Hepatic stellate cell (primary cell): Measurements from ENCODE around the gene DNAH17.

Experiments
- DNase-seq: peaks from one replicate; pipeline ENCODE4 v3.0.0; 2011; ENCODE audit warnings: low spot score

The DNAH17 gene

GRCh38 chr17:78577296-78577695, at the start of gene DNAH17:
Gene DNAH17, minus strand, starts transcription at chr17:78577396. Its CDS starts 2,339 bp downstream, at chr17:78575057.
- DNase-seq = no peak

- no peak for DNase-seq
Observed at GRCh38 chr17:78624324-78625151, 47.3 kb upstream of the DNAH17 start.

GRCh38 chr17:78623541-78623940, 46.3 kb upstream of the DNAH17 start:
- DNase-seq = no peak

GRCh38 chr17:78622491-78623265, 45.5 kb upstream of the DNAH17 start:
- no peak for DNase-seq

- no peak for DNase-seq
Observed at GRCh38 chr17:78621720-78622490, 44.7 kb upstream of the DNAH17 start.

GRCh38 chr17:78620099-78620498, 42.9 kb upstream of the DNAH17 start:
- no peak for DNase-seq

- no peak for DNase-seq
Observed at GRCh38 chr17:78619334-78619733, 42.1 kb upstream of the DNAH17 start.

- DNase-seq = no peak
Observed at GRCh38 chr17:78618264-78619066, 41.3 kb upstream of the DNAH17 start.

- DNase-seq = no peak
Observed at GRCh38 chr17:78617511-78618061, 40.4 kb upstream of the DNAH17 start.

GRCh38 chr17:78616946-78617345, 39.8 kb upstream of the DNAH17 start:
- DNase-seq = no peak

DNA sequence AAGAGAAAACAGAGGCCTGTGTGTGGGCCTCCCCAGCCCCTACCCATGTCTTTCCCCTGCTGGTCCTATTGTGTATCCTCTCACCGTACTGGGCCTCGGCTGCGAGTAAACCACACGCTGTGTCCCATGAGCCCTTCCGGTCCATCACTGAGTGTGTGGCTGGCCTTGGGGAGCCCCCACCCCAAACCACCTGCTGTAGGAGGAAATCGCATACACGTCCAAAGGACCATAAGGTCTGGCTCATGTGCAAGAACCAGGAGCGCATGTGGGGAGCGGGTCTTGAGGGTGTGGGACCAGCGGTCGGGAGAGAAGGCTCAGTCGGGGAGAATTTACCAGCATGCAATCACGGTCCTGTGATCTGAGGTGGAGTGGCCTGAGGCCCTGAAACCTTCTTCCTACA, 38.4 kb upstream of the DNAH17 start:
- no peak for DNase-seq

- DNase-seq = no peak
Observed at GRCh38 chr17:78613416-78613815, 36.2 kb upstream of the DNAH17 start.

DNA sequence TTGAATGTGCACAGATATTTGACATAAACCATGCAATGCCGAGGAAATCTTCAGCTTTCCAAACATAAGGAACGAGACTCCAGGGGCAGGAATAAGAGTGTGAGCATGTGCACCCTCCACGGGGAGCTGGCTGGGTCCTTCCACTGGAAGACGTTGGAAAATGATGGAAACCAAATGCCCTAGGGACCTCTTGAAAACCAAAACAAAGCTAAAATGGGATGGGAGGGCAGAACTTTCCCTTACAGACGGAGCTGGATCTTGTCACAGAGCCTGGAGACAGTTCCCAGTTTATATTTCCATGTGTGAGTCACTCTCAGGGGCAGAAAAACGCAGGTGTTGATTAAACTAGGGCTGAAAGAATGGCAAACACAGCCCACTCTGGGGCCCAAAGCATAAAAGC, 34.4 kb upstream of the DNAH17 start:
- DNase-seq = peak; percentile 55

- DNase-seq = no peak
Observed at GRCh38 chr17:78610951-78611511, 33.8 kb upstream of the DNAH17 start.

GRCh38 chr17:78609191-78609641, 32.0 kb upstream of the DNAH17 start:
- DNase-seq = no peak

DNA sequence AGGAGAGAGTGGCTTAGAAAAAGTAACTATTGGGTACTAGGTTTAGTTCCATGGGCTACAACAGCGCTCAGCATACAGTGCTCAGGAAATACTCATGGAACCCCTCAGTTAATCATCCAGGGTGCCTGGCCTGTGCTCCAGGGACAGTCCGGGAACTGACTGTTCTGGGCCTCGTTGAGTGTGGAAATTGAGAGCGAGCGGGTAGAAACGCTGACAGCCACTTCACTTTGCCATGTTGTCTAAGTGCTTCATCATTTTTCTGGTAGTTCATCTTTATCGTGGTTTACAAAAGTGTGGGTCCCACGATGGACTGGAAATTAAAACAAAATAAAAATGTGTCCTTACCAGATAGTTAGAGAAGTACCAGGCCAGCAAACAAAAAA, 31.6 kb upstream of the DNAH17 start:
- no peak for DNase-seq

DNA sequence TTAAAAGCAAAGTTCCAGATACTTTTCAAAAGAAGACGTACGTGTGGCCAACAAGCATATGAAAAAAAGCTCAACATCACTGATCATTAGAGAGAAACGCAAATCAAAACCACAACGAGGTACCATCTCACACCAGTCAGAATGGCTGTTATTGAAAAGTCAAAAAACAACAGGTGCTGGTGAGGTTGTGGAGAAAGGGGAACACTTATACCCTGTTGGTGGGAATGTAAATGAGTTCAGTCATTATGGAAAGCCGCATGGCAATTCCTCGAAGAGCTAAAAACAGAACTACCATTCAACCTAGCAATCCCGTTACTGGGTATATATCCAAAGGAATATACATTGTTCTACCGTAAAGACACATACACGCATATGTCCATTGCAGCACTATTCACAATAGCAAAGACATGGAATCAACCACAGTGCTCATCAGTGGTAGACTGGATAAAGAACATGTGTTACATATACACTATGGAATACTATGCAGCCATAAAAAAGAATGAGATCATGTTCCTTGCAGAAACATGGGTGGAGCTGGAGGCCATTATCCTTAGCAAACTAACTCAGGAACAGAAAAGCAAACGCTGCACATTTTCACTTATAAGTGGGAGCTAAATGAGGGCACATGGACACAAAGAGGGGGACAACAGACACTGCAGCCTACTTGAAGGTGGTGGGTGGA, 31.1 kb upstream of the DNAH17 start:
- no peak for DNase-seq

- no peak for DNase-seq
Observed at GRCh38 chr17:78607038-78607437, 29.8 kb upstream of the DNAH17 start.

GRCh38 chr17:78605886-78606285, 28.7 kb upstream of the DNAH17 start:
- no peak for DNase-seq

- no peak for DNase-seq
Observed at GRCh38 chr17:78605429-78605828, 28.2 kb upstream of the DNAH17 start.
